GM18858 (cell line): ENCODE data around the gene LARGE2.
A peak's percentile ranks its signal among the peaks of the same experiment; 100 is the strongest.

Experiments used
- ATAC-seq: cut with Tn5 transposase; IDR thresholded peaks from one replicate; pipeline ENCODE4 v1.9.1; 2021; ENCODE audit not compliant: unreplicated experiment

LARGE2 gene

DNA sequence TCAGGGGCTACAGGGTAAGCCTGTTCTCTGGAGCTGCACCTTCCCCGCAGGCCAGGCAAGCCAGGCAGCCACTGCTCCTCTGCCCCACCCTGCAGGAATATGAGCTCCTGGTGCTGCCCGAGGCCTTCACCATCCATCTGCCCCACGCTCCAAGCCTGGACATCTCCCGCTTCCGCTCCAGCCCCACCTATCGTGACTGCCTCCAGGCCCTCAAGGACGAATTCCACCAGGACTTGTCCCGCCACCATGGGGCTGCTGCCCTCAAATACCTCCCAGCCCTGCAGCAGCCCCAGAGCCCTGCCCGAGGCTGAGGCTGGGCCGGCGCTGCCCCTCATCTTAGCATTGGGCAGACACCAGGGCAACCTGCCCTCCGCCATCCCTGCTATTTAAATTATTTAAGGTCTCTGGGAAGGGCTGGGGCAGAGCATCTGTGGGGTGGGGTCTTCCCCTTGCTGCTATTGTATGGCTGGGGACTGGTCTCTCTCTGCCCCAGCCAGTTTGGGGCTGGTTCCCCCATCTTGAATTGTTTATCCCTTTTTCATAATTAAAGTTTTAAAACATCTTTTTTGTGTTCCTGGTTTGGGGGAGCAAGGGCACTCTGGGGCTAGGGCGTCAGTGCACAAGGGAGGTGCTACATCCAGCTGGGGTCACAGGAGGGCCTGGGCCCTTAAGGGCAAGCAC, 6.2 kb downstream of the LARGE2 start:
- ATAC-seq: no peak

DNA sequence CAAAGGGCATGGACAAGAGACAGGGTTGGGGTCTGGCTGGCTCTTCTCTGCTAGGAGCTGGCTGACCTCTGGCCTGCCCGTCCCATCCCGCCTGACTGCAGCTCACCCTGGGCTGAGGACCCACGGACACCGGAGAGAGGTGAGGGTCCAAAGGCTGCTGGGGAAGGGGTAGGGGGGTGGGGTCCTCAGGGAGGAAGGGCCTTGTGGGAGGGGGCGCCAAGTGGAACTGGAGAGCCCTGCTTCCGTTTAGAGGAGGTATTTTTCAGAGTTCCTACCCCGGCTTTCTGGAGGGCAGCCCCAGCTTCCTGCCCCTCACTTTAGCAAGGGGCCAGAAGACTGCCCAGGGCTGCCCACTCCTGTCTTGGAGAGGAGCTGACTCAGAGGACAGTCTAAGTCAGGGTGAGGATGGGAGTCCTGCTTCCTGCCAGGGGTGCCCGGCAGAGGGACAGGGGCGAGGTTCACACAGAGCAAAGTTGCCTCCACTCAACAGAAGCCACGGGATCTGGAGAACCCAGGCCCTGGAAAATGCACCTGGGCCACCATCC, 7.1 kb downstream of the LARGE2 start:
- peak; percentile 12 for ATAC-seq

DNA sequence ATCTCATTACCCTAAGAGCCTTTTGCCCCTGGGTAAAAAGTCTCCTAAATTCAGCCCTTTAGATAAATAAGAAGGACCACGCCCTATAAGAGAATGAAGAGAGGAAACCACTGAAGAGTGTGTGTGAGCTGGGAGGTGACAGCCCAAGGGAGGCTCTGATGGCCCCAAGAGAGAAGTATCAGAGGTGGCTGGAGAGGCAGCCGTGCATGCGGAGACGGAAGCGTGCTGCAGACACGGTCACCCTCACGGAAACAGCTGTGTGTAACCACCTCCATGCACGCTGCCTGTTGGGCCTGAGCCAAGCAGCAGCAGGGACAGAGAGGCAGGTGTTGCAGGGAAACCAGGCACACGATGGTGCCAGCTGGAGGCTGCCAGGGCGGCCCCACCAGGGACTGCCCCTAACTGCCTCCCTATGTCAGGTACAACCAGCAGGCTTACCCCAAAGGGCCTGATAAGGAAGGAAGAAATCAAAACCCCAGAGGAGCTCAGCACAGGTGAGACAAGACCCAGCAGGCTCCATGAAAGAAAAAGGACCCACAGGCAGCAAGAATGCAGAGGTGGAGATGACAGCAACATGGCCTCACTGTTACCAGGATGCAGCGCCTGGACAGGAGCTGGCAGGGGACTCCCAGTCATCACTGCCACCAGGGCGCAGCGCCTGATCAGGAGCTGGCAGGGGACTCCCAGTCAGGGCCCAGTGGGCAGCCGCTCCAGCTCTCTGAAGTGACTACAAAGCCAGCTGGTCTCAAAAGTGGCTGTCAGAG, 7.8 kb downstream of the LARGE2 start:
- ATAC-seq: peak; percentile 90

DNA sequence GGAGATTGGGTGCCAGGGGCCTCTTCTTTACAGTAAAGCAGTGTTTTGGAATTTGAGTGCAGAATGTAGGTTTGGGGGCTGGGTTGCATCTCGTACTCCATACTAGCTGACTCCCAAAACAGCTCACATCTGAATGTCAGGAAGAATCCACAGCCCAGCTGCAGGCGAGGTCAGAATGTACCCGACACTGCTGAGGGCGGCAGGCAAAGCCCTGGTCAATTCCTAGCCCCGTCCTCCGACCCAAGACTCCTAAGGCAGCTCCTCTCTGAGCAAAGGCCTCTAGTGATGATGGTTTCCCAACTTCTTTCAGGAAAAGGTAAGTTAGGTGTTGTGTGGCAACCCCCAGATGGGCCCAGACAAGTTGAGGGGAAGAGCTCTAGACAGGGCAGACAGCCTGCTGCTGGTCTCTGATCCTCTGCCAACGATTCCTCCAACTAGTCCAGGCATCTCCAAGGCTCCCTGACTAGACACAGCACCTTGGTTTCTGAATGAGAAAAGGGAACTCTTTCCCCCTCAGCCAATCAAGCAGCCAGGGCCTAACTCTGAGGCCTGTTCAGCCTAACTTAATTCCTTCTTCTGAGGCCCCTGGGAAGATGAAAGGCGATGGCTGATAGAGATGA, 8.6 kb downstream of the LARGE2 start:
- ATAC-seq: no peak

DNA sequence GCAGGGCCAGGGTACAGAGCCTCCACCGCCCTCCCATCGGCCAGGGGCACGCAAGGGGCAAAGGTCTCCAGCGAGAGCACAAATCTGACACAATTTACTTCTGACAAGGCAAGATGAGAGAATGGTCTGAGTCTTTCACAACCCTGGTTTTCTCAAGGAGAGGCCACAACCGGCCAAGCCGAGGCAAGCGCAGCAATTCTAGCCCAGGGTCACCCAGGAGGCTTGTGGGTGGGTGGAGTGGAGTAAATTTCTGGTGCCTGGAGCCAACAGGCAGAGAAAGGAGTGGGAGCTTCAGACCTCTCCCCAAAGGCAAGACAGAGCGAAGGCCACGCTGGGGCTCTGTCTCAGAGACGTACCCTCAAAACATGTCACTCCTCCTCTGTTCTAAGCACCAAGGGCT, 9.3 kb downstream of the LARGE2 start:
- ATAC-seq: no peak

DNA sequence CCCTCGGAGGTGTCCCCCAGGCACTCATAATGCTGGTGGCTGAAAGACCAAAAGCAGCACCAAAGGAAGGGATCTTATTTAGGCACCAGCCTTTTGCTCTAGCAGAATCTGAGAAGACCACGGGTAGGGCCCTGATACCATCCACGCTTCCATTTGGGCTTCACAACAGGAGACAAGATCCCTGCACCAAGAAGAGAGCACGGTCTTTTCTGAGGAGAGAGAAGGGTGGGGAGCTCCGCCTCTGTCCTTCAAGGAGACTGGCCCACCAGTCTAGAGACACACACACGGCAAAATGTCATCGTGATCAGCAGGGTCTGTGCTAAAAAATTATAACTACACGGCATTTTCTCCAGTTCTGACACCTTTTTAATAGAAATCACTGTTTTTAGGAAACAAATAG, 9.8 kb downstream of the LARGE2 start:
- ATAC-seq: no peak

DNA sequence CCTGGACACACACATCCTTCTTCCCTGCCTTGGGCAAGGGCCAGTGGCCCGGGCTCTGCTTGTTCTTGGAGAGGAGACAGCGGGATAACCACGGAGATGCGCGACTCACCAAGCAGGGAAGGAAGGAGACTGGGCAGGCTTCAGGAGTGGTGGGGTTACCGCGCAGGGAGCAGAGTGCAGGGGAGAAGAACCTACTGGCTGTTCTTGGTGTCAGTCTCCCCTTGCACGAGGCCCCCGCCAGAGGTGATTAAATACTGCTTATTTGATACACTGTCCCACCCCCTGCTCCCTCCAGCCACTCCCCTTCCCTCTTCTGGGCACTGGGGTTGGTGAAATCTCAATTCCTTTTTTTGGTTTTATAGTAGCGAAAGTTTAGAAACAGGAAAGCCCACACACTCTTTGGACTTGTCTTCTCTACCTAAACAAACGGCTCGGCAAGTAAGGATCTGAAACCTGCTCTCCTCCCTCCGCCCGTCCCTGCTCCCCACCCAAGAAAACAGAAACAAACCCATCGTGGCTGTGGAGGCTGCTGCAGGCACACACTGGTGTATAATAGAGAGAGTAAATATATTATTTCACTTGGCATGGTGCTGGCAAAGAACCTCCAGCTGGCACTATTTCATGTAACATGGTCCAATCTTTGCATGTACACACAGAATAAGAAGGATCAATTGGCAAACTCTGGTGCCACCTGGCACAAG, 10.8 kb downstream of the LARGE2 start:
- no peak for ATAC-seq

DNA sequence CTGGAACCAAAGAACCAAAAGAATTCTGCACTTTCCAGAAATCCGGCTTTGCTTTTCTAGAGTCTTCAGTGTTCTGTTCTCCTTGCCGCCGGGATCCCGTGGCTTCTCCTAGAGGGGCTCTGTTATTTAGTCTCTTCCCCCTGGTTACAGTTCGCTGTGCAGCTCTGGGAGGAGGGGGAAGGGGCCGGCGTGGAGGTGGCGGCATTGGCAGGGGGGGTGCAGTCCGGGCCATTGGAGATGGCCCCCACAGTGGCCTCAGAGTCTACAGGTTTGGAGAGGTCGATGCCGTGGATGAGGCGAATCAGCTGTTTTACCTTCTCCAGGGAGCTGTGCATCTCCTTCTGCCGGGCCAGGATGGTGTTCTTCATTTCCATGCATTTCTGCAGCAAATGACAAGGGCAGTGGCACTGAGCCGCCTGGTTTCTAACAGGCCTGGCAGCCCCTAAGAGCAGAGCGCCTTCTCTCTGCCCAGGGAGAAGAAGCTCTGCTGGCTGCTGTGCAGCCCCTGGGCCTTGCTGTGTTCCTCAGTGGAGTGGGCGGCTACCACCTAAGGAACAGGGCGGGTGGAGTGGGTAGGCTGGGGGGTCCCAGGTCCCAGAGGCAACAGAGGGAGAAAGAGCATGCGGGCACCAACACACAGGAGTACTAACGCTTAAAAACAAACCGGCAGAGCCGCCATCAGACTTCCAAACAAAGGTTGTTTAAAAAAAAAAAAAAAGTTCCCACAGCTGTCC, 11.6 kb downstream of the LARGE2 start:
- ATAC-seq: no peak

DNA sequence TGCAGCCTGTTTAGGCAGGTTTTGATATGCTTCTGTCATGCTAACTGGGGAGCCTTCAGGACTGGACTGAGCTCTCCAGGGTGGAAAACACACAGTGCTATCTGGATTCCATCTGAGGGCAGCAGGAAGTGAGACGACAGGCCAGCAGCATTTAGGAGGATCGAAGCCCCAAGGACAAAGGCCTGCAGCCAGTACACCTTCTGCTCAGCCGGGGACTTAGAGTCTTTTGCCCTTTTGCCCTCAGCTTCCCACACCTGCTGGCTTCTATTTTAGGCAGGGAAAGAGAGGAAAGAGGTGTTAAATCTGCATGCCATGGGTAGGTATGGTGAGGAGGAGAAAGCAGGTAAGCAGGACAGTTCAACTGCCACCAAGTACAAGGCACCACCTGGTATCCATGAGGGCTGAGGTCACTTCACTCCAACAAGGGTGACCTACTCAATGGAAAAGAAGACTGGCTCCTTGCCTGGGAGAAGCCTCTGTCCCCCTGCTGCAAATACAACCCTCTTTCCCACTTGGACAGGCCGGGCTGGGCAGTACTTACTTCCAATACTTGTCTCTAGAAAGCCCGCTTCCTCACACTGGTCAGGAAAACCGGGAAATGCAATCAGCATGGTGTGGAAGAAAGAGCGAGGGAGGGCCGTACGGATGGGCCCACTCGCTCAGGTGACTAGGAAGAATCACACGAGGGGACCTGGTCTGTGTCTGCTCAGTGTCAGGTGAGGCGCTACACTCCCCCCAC, 12.3 kb downstream of the LARGE2 start:
- no peak for ATAC-seq

DNA sequence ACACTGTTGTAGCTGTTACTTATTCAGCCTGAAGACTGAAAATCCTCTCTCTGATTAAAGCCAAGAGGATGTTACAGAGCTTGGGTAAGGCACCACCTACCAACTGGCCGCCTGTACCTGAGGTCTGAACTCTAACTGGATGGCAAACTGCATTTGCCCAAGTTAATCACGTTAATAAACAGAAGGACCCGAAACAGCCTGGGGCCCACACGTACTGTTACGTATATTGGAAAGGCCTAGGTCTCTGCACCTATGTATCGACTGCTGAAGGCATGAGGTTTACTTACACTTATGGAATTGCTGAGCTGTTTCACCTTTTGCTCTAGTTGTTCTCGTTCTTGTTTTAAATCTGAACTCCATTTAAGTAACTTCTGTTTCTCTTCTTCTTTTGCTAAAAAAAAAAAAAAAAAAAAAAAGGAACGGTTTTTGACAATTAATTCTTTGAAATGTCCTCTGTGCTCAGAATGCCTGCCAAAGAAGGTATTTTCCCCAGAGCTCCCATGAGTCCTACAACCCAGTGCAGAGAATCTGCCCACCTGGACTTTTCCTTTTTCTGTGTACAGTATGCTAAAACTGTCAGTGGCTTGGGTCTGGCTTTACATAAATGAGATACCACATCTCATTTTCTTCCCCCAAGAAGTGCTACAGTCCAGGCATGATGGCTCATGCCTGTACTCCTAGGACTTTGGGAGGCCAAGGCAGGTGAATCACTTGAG, 13.1 kb downstream of the LARGE2 start:
- ATAC-seq: no peak

DNA sequence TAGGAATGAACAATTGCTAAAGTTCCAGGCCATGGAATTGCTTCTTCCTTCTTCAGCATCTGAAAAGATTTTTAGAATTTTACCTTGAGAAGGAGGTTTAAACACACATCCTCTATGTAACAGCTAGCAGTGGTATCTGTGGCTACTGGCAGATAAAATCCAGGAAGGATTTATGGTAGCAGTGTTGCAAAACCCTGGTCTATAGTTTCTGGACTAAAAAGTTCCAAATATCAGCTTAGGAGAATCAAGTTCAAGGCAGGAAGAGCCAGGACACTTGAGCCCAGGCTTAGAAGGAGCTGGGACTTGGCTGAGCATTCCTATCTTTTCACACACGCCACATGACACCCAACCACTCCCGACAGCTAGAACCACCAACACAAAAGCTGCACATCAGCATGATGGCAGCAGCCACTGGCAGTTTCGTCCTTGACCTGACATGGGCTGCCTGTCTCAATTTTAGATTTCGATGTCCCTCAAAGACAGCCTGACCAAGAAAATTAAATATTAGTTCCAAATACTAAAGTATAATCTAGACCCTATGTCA, 14.1 kb downstream of the LARGE2 start:
- ATAC-seq: no peak

DNA sequence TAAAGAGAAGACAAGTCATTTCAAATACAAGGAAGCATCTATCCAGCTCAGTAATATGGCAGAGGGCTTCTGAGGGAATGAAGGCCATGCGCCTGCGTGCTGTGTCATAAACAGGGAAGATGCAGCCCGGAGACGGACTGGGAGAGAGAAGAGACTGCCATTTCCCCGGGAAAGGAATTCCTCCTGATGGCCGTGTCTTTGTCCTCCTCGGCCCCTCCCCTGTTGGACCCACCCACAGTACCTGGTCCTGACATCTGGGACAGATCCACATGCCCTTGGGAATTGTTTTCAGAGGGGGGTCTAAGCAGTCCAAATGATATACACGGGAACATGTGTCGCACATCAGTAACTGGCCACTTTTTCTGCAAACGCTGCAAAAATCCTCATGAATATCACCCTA, 15.5 kb downstream of the LARGE2 start:
- no peak for ATAC-seq

DNA sequence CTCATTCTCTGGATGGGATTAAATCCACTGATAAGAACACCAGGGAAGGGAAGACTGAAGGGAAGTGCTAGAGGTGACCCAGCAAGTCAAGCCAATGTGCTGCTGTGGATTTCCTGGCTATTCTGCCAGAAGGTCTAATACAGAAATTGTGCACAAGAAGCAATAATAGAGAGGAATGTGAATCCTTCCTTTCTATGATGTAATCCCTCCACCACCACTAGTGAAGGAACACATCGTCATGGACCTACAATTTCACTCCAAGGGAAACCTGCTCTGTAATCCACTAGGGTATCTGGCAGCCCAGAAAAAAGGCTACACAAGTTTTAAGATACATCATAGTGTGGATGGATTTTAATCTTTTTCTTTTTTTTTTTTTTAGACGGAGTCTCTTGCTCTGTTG, 17.4 kb downstream of the LARGE2 start:
- ATAC-seq: no peak

DNA sequence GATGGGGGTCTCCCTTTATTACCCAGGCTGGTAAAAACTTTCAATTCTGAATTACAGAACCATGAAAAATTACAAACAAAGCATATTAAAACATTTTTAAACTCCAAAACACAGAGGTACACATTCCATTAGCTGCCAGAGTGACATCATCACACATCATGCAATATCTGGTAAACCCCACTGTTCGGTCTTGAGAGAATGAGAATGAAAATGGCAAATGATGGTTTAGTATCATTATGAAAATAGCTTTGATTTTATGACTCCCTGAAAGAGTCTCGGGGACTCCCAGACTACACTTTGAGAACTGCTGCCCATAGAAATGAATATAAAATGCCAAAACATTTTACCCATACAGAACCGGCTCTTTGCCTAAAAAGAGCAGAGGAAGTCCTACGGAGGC, 18.8 kb downstream of the LARGE2 start:
- ATAC-seq: no peak

DNA sequence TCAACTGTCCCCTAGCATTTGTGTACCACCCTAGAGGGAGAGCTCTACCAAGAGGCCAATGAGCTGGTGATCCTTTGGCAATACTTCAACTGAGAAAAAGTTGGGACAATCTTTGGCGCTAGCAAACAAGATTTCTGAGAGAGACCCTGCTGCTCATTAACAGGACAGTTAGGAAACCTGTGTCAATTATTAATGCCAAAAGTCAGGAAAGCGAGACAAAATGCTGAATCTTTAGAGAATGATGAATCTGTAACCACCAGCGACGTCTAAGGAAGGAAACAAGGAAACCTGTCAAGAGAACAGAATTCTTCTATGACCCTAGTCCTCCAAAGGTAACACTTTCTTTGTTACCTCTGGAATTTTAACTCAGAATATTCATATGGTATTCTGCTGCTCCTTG, 19.9 kb downstream of the LARGE2 start:
- no peak for ATAC-seq

DNA sequence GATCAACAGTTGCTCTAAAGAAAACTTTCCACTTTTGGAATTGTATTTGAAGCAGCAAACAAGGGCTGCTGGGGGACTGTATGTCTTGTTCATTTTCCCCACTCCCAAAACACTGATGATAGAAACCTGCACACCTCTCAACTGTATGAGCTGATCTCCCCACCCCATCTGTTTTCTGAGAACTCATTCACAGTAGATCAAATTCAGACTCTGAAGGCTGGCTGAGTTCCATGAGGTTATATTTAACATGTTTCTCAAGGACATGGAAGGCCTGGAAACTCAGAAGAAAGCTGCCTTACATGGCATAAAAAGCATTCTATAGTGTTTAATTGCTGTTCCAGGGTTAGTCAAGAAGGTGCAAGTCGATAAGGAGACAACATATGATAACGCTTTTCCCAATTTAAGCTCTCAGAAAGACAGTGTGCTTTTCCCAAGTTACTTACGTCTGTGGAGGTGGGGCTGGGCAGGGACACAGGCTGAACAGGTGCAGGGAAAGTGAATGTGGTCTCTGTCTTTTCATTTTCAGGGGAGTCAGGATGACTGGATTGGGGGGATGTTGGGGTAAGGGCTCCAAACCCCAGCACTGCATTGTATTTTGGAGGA, 23.0 kb downstream of the LARGE2 start:
- ATAC-seq: no peak

DNA sequence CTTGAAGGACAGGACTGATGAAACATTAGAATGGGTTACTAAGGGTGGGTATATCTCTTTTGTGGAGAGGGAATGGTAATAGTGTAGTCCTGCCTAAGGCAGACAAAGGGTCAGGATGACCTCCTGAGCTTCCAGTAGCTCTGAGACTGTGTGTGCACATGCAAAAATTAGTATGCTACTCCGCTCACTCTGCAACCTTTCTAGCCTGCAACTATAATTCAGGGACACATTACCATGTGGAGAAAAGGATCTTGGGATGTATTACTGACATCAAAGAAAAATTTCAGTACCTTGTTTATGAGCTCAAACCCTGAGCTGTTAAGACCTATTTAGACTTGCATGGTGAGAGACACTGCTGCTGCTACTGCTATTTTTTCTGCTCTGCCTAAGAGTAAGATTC, 25.4 kb downstream of the LARGE2 start:
- ATAC-seq: no peak

DNA sequence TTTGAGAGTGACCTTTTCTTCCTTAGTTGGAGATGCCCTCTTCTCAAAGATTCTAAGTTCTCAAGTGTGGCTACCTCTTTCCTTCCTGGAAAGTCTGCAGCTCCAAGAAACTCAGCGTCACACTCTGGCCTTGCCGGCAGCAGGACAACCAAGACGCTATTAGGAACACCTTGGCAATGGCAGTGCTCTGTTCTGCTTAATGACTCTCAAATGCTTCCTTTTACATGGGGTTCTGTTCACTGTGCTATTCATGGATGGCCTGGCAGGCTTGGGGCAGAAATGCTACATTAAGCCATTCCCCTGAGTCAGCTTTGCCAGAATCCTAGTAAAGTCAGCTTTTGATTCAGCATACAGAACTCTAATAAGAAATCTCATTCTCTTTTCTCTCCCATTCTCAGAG, 25.9 kb downstream of the LARGE2 start:
- ATAC-seq: no peak

DNA sequence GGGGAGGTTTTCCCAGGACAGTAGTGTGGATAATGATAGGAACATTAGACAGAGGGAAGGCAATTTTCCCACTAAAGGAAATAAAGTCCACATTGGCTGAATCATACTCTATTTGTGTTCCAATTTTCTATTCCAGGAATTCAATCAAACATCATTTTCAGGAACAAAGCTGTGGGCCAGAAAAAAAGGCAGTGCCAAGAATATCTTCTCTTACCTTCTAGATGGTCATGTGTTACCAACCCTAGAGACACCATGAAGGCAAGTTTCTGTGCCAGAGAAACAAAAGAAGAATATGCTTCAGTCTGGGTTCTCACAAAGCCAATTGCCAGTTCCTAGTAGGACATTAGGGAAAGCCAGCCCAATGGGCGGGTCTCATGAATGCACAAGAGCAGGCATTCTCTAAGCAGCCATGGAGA, 27.5 kb downstream of the LARGE2 start:
- ATAC-seq: no peak
